ENCODE data around the gene ST6GALNAC1. TPM values are rescaled to one million over a fixed set of nuclear protein-coding genes. Genes with fewer than 3 reads are reported as not detected.
A peak's percentile ranks its signal among the peaks of the same experiment; 100 is the strongest.

The ST6GALNAC1 gene
- total RNA-seq (10 to 100 TPM; 12.7 to 14.6 TPM), polyA plus RNA-seq (10 to 100 TPM; 14.3 to 45.8 TPM)

DNA sequence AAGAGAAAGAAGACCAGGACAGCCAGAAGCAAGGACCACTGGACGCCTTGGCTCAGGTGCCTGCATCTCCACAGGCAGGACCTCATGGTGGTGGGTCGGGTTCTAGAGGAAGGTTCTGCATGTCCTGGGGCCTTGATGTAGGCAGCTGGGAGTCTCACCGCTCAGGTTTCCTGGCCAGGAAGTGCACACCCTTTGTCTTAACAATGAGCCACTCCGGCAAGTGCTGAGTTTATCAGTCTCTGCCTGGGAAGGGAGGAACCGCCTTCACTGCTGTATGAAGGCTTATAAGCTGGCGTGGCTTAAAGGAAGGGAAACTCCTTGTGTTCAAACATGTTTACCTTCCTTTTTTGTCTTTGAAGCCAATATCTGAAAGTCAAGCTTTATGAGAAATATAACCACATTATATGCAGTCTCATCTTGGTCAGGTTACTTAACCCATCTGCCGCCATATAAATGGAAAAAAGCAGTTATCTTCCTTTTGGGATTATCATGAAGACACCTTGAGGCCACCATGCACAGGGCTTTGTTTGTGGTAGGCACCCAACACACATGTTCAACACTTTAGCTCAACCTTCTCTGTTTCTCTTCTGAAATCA lies at the start of gene ST6GALNAC1:
Gene ST6GALNAC1, minus strand, starts transcription at position 205 of the 596 bp plus-strand sequence. Its CDS starts 119 bp downstream, at position 86.
- Histone ChIP-seq H3K4me1 (ENCODE audit: insufficient read depth, low read length) (peaks cover 36% of the 10 kb centered on the region), H3K27ac (ENCODE audit: low read depth, low read length) (peak within 1 kb of the TSS; percentile 33), H3K9me3 (ENCODE audit: control insufficient read depth in 1 of 2, low read length in 2 of 2) (no peaks in the 10 kb centered on the region), H3K27me3 (ENCODE audit: insufficient read depth, low read length) (no peaks in the 10 kb centered on the region), H3K36me3 (ENCODE audit: insufficient read depth, low read length) (no peaks in the 10 kb centered on the region), H3K4me3 (ENCODE audit: low read length in 2 of 2) (peak within 1 kb of the TSS; percentile 36 to 59)
- Mint-ChIP-seq H3K27me3 (no peaks in the 10 kb centered on the region), H3K4me1 (peaks cover 16 to 37% (median 34%) of the 10 kb centered on the region in 4 donors), H3K9me3 (peaks cover 0 to 17% (median 7%) of the 10 kb centered on the region in 8 donors), H3K36me3 (peaks cover 0 to 5% of the 10 kb centered on the region in 2 donors), H3K27ac (peak within 1 kb of the TSS; percentile 67 to 91 (median 84)), H3K4me3 (peak within 1 kb of the TSS; percentile 81 to 96 (median 88))
- peak; percentile 28 to 66 (median 55) for DNase-seq
- intact Hi-C loops (cut with micrococcal nuclease) = loop anchor here (5.0 kb wide), 1 partner anchor 39 kb away; no protein-coding TSS in a partner anchor
- CTCF ChIA-PET (ENCODE audit: partially characterized antibody) = interaction anchor here (0.9 to 4.1 kb wide), 3 partner anchors 20 to 38 kb away, joined by 4 to 19 read pairs (median 18); no protein-coding TSS in a partner anchor
- POLR2A ChIA-PET (ENCODE audit: partially characterized antibody) = interaction anchor here (0.8 to 4.8 kb wide), 12 partner anchors 9 to 128 kb away, joined by 3 to 40 read pairs (median 3); no protein-coding TSS in a partner anchor

GRCh38 chr17:76691379-76692191 lies 48.0 kb upstream of the ST6GALNAC1 start:
- no peak overlapping the region for H3K27ac Mint-ChIP-seq
- H3K27me3 Mint-ChIP-seq = no peaks in the 10 kb centered on the region
- no peaks in the 10 kb centered on the region for H3K9me3 Mint-ChIP-seq
- ChIA-PET POLR2A (ENCODE audit: partially characterized antibody) (no interaction called here), CTCF (ENCODE audit: partially characterized antibody) (interaction anchor here (1.0 to 3.1 kb wide), 4 partner anchors 10 to 375 kb away, joined by 3 to 15 read pairs (median 5); no protein-coding TSS in a partner anchor)
- intact Hi-C loops (cut with micrococcal nuclease) = no loop called here
- no peaks in the 10 kb centered on the region for H3K9me3 ChIP-seq (ENCODE audit: control insufficient read depth in 1 of 2, low read length in 2 of 2)
- peaks cover 1% of the 10 kb centered on the region for H3K4me1 ChIP-seq (ENCODE audit: insufficient read depth, low read length)
- H3K36me3 Mint-ChIP-seq = no peaks in the 10 kb centered on the region
- peaks cover 0 to 15% (median 4%) of the 10 kb centered on the region in 4 donors for H3K4me1 Mint-ChIP-seq
- H3K27me3 ChIP-seq (ENCODE audit: insufficient read depth, low read length) = no peaks in the 10 kb centered on the region
- no peak overlapping the region for H3K4me3 ChIP-seq (ENCODE audit: low read length in 2 of 2)
- no peak overlapping the region for H3K27ac ChIP-seq (ENCODE audit: low read depth, low read length)
- H3K4me3 Mint-ChIP-seq = no peak overlapping the region
- H3K36me3 ChIP-seq (ENCODE audit: insufficient read depth, low read length) = no peaks in the 10 kb centered on the region
- DNase-seq = no peak

- ChIA-PET CTCF (ENCODE audit: partially characterized antibody) (interaction anchor here (1.0 to 3.1 kb wide), 4 partner anchors 9 to 376 kb away, joined by 3 to 15 read pairs (median 5); no protein-coding TSS in a partner anchor), POLR2A (ENCODE audit: partially characterized antibody) (no interaction called here)
- Mint-ChIP-seq H3K27me3 (no peaks in the 10 kb centered on the region), H3K27ac (no peak overlapping the region), H3K9me3 (no peaks in the 10 kb centered on the region), H3K36me3 (no peaks in the 10 kb centered on the region), H3K4me3 (no peak overlapping the region), H3K4me1 (peaks cover 0 to 8% (median 3%) of the 10 kb centered on the region in 4 donors)
- intact Hi-C loops (cut with micrococcal nuclease) = no loop called here
- Histone ChIP-seq H3K27me3 (ENCODE audit: insufficient read depth, low read length) (no peaks in the 10 kb centered on the region), H3K4me3 (ENCODE audit: low read length in 2 of 2) (no peak overlapping the region), H3K36me3 (ENCODE audit: insufficient read depth, low read length) (no peaks in the 10 kb centered on the region), H3K9me3 (ENCODE audit: control insufficient read depth in 1 of 2, low read length in 2 of 2) (no peaks in the 10 kb centered on the region), H3K27ac (ENCODE audit: low read depth, low read length) (no peak overlapping the region), H3K4me1 (ENCODE audit: insufficient read depth, low read length) (no peaks in the 10 kb centered on the region)
- no peak for DNase-seq
Observed at GRCh38 chr17:76690596-76691280, 47.2 kb upstream of the ST6GALNAC1 start.

DNA sequence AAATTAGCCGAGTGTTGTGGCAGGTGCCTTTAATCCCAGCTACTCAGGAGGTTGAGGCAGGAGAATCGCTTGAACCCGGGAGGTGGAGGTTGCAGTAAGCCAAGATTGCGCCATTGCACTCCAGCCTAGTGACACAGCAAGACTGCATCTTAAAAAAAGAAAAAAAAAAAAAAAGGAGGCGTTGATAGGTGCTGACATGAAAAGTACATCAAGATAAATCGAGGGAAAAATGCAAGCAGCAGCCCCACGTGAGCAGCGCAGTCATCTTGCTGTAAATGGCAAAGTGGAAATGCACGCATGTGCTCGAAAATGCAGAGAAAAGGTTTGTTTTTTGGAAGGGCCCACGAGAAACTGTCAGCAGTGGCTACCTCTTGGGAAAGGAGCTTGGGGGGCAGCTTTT lies 46.3 kb upstream of the ST6GALNAC1 start:
- no peaks in the 10 kb centered on the region for H3K4me1 Mint-ChIP-seq
- Histone ChIP-seq H3K27ac (ENCODE audit: low read depth, low read length) (no peak overlapping the region), H3K4me1 (ENCODE audit: insufficient read depth, low read length) (no peaks in the 10 kb centered on the region), H3K4me3 (ENCODE audit: low read length in 2 of 2) (no peak overlapping the region), H3K27me3 (ENCODE audit: insufficient read depth, low read length) (no peaks in the 10 kb centered on the region), H3K36me3 (ENCODE audit: insufficient read depth, low read length) (no peaks in the 10 kb centered on the region), H3K9me3 (ENCODE audit: control insufficient read depth in 1 of 2, low read length in 2 of 2) (no peaks in the 10 kb centered on the region)
- DNase-seq = no peak
- POLR2A ChIA-PET (ENCODE audit: partially characterized antibody) = no interaction called here
- H3K27ac Mint-ChIP-seq = no peak overlapping the region
- peaks cover 0 to 3% of the 10 kb centered on the region in 2 donors for H3K27me3 Mint-ChIP-seq
- H3K4me3 Mint-ChIP-seq = no peak overlapping the region
- H3K36me3 Mint-ChIP-seq = no peaks in the 10 kb centered on the region
- no peaks in the 10 kb centered on the region for H3K9me3 Mint-ChIP-seq
- CTCF ChIA-PET (ENCODE audit: partially characterized antibody) = interaction anchor here (1.3 to 3.1 kb wide), 2 partner anchors 8 to 24 kb away, joined by 6 to 15 read pairs; no protein-coding TSS in a partner anchor
- intact Hi-C loops (cut with micrococcal nuclease) = no loop called here

DNA sequence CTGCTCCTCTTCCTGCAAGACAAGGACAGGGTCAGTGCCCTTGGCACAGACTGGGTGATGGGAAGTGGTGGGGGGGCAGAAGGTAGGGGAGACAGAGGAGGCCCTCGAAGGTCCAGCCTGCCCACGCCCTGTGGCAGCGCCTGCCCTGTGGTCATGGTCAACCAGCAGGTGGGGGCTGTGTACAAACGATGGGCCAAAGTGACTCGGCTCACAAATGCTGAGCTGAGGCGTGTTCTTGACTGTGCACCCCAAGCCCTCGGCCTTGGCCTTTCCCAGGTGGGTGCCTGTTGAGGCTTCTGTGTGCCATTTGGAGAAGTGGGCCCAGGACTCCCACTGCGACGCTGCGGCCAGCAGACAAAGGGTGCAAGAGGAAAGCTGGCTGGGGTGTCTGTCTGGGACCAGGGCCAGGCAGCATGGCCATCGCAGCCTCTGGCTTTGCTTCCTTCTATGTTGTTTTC lies 44.6 kb upstream of the ST6GALNAC1 start:
- Mint-ChIP-seq H3K36me3 (no peaks in the 10 kb centered on the region), H3K9me3 (no peaks in the 10 kb centered on the region), H3K4me3 (no peak overlapping the region), H3K4me1 (no peaks in the 10 kb centered on the region), H3K27me3 (peaks cover 0 to 3% of the 10 kb centered on the region in 2 donors), H3K27ac (peak overlapping the region in 1 of 7 donors; percentile 72)
- Histone ChIP-seq H3K27me3 (ENCODE audit: insufficient read depth, low read length) (no peaks in the 10 kb centered on the region), H3K36me3 (ENCODE audit: insufficient read depth, low read length) (no peaks in the 10 kb centered on the region), H3K4me3 (ENCODE audit: low read length in 2 of 2) (no peak overlapping the region), H3K4me1 (ENCODE audit: insufficient read depth, low read length) (no peaks in the 10 kb centered on the region), H3K9me3 (ENCODE audit: control insufficient read depth in 1 of 2, low read length in 2 of 2) (no peaks in the 10 kb centered on the region), H3K27ac (ENCODE audit: low read depth, low read length) (no peak overlapping the region)
- ChIA-PET POLR2A (ENCODE audit: partially characterized antibody) (no interaction called here), CTCF (ENCODE audit: partially characterized antibody) (interaction anchor here (1.1 kb wide), 1 partner anchor 26 kb away, joined by 3 read pairs; no protein-coding TSS in a partner anchor)
- DNase-seq = no peak
- intact Hi-C loops (cut with micrococcal nuclease) = no loop called here

GRCh38 chr17:76687298-76688164 lies 44.0 kb upstream of the ST6GALNAC1 start:
- POLR2A ChIA-PET (ENCODE audit: partially characterized antibody) = no interaction called here
- Mint-ChIP-seq H3K9me3 (no peaks in the 10 kb centered on the region), H3K27ac (peak overlapping the region in 1 of 7 donors; percentile 72), H3K27me3 (peaks cover 0 to 3% of the 10 kb centered on the region in 2 donors), H3K4me1 (no peaks in the 10 kb centered on the region), H3K36me3 (no peaks in the 10 kb centered on the region), H3K4me3 (no peak overlapping the region)
- no peak overlapping the region for H3K27ac ChIP-seq (ENCODE audit: low read depth, low read length)
- no peaks in the 10 kb centered on the region for H3K27me3 ChIP-seq (ENCODE audit: insufficient read depth, low read length)
- intact Hi-C loops (cut with micrococcal nuclease) = no loop called here
- H3K4me1 ChIP-seq (ENCODE audit: insufficient read depth, low read length) = peaks cover 5% of the 10 kb centered on the region
- no peak for DNase-seq
- no peaks in the 10 kb centered on the region for H3K36me3 ChIP-seq (ENCODE audit: insufficient read depth, low read length)
- no peaks in the 10 kb centered on the region for H3K9me3 ChIP-seq (ENCODE audit: control insufficient read depth in 1 of 2, low read length in 2 of 2)
- no peak overlapping the region for H3K4me3 ChIP-seq (ENCODE audit: low read length in 2 of 2)
- CTCF ChIA-PET (ENCODE audit: partially characterized antibody) = interaction anchor here (1.3 kb wide), 1 partner anchor 165 kb away, joined by 5 read pairs; no protein-coding TSS in a partner anchor
